HG02970 (cell line): ENCODE data around the gene PYM1.
A peak's percentile ranks its signal among the peaks of the same experiment; 100 is the strongest.
"Not testable (repeated sequence)": the region's sequence is repeated elsewhere in the genome, so short reads cannot be mapped to it uniquely, and the experiment has no call there.

Source experiments
- ATAC-seq: cut with Tn5 transposase; IDR thresholded peaks from one replicate; pipeline ENCODE4 v1.9.1; 2021; ENCODE audit warnings: mild to moderate bottlenecking, moderate library complexity, moderate number of reproducible peaks; ENCODE audit not compliant: unreplicated experiment, low FRiP score

Gene PYM1

DNA sequence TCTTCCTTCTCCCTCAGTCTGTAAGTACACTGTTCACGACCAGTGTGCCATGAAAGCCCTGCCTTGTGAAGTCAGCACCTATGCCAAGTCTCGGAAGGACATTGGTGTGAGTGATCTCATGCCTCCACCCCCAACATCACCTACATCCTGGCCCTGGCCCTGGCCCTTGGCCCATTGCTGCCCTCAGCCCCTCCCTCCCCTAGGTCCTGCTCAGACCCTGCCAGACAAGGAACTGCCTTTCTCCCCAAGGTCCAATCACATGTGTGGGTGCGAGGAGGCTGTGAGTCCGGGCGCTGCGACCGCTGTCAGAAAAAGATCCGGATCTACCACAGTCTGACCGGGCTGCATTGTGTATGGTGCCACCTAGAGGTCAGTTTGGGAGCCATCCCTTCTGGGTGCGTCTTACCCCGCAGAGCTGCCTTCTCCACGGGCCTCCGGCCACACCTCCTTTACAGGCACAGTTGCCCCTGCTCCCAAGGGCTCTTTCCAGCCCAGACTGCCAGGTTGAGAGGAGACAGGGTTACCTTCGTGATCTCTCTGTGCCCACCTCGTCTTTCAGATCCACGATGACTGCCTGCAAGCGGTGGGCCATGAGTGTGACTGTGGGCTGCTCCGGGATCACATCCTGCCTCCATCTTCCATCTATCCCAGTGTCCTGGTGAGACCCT lies 12.5 kb upstream of the PYM1 start:
- no peak for ATAC-seq

DNA sequence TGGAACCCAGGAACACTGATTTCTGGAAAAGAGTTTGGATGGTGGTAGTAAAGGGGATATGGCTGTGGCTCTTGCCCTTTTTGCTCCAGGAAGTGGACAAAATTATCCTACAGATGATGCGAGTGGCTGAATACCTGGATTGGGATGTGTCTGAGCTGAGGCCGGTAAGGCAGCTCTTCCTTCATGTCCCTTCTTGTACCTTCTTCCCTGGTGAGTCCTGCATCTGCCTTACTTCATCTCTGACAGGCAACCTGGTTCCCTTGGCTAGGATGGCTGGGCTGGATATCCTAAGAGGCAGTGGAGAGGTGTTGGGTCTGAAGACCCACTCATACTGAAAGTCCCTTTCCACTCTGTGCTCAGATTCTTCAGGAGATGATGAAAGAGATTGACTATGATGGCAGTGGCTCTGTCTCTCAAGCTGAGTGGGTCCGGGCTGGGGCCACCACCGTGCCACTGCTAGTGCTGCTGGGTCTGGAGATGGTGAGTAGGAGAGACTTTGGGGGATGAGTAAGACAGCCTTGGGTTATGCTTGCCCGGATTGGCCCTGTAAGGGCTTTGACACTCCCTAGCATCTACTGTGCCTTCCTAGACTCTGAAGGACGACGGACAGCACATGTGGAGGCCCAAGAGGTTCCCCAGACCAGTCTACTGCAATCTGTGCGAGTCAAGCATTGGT lies 11.3 kb upstream of the PYM1 start:
- ATAC-seq, result no peak

DNA sequence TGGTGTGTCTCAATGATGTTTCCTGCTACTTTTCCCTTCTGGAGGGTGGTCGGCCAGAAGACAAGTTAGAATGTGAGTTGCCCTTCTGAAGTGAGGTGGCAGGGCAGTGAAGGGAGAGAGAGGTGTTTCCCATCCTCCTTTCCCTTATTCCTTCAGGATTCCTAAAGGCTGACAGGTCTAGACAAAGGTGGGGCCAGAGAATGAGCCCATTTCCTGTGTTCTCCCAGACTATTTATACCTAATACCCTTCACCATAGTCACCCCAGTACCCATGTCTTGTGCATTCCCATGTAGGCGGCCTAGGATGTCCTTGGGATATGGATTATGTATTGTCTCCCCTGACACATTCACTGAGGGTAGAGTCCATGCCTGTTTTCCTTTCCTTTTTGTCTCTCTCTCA lies 10.3 kb upstream of the PYM1 start:
- no peak for ATAC-seq

DNA sequence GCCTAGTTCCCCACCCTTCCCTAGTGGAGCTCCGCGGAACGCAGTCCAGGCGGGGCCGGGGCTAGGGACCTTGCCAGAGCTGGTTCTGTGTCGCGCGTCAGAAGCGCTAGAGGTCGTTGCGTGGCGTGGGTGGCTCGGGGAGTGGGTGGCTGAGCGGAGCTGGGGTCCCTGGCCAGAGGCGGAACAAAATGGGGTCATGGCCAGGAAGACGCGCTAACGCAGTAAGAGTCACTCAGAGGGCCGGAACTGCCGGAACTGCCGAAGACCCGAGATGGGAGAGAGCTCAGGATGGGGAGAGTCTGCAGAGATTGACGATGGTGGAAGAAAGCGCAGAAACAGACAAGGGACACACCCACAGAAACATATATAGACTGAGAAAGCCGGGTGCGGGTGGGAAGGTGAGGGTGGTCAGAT lies 8.1 kb upstream of the PYM1 start:
- ATAC-seq, result no peak

DNA sequence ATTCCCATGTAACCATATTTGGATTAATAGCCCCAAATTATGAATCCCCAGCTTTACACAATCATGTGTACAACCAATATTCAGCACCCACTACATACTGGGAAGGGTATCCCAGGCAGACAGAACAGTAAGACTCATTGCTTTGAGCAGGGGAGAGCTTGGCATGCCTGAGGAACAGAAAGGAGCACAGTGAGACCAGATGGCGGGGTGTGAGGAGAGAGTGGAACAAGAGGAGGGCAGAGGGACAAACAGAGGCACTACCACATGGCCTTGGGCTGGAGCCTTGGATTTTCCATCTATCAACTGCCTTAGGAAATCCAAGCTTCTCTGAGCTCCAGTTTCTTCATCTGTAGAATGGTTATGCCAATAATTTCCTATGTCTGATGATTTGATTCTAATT lies 7.1 kb upstream of the PYM1 start:
- no peak for ATAC-seq

DNA sequence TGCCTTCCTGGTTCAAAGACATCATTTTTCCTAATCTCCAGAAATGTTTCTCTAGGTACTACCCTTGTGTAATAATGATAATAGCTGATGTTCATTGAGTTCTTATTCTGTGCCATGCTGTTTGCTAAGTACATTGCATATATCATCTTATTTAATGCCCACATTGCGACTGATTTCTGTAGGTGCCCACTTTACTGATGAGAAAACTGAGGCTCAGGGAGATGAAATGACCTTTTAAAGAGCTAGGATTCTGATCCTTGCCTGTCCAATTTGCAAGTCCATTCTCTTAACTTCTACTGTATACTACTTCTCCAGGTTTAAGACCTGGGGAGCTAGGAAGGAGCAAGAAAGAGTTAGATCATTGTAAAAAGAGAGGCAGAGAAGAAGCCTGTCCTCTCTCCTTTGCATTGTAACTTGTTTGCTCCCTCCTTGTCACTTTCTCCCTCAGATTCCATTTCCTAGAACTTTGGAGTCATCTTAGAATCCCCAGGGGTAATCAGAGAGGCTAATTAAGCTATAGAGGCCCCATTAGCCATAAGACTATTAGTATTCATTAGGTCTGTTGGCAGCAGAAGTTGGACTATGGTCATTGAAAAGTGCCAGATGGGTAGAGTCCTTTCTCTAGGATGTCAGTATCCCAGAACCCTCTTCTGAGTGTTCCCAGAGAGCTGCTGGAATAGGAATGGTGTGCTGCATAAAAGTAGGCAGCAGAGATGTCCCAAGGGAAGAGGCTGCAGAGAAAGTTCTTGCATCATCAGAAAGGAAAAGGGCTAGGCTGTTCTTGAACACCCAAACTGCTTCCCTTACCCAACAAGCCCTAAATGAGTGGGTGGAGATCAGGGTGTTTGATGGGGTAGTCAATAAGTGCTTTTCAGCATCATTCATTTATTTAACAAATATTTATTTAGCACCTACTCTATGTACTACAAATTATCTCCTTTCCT lies 6.4 kb upstream of the PYM1 start:
- ATAC-seq, result no peak

DNA sequence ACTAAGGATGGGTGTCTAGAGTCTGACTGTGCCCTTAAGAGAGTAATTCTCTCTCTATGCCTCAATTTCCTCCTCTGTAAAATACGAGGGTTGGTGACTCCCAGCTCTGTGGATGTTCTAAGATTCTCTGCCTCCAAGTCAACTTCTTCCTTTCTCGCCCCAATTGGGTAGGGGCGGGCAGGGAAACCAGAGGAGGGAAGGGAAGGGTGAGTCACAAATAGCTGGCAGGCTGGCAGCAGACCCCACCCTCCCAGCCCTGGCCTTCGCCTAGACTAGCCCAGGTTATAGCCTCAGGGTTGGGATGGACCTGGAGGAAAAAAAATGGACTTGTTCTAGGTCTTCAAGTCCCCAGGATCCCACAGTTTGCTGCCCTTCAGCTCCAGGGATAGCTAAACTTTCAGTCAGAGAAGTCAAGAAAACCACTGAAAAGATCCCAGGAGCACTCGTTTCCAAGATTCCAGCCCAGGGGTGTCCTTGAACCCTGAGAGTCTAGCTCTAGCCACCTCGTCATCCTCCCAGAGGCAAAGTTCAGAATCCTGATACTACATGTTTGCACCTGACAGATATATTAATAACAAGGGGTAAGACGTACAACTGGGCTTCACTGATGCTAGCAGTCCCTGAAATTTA lies 5.6 kb upstream of the PYM1 start:
- ATAC-seq, result no peak

DNA sequence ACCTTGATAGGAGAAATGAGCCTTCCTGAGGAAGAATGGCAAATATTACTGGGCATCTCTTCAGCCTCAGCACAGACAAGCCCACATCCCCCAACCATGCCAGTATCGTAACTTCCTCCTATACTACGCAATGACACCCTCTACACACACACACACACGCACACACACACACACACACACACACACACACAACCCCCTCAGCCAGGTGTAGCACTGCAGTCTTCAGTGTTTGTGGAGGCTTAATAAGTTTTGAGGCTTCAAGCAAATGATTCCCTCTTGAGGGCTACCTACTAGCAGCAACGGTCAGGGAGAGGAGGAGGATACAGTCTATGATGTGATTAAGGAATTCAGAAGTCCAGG lies 4.8 kb upstream of the PYM1 start:
- ATAC-seq, result no peak

DNA sequence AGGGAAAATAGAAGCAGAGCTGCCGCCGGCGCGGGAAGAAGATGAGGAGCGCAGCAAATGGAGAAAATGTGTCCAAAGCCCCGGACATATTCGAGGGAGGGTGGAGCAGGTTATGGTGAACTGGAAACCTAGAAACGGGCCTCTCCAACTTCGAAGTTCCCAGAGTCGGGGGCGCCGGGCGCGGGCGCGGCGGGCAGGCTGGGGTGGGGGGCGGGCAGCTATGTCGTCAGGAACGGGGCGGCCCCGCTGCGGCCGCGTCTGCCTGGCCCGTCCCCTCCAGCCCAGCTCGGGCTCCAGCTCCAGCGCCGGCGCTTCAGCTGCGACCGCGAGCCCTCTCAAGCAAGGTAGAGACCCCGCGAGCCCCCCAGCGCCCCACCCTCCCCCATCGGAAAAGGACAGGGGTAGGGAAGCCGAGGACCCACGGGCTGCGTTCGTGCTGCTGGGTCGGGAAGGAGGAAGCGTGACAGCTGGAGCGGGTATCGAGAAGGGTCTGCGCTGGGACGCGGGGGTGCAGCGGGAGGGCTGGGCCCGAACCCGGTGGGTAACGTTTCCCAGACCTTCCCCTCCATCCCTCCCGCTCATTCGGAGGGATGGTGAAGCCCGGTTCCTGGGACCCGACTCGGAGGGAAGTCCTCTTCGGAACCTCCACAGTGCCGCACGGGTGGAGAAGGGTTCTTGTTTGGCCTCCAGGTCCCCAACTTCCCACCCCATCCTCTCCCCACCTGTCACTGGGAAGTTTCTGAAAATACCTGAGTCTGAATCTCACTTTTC lies 4.3 kb upstream of the PYM1 start:
- ATAC-seq, result no peak

DNA sequence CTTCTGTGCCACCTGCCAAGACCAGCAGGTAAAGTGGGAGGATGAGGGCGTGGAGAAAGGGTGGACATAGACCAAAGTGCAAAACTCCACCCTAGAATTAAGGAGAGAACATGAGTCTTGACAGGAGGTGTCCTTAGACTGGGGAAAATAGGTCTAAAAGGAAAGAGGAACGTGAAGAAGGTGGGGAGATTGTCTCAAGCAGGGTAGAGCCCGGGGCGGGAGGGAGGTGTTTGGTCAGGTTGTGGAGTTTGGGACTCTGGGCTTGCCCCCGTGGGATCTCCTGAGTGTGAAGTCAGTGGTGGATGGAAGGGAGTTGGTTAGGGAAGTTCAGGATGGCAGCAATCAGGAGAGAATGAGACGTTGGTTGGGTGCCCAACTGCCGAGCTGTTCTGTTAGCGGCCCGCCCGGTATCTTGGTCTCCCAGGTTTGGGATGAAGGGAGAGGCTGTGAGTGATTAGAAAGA lies 3.7 kb upstream of the PYM1 start:
- no peak for ATAC-seq

DNA sequence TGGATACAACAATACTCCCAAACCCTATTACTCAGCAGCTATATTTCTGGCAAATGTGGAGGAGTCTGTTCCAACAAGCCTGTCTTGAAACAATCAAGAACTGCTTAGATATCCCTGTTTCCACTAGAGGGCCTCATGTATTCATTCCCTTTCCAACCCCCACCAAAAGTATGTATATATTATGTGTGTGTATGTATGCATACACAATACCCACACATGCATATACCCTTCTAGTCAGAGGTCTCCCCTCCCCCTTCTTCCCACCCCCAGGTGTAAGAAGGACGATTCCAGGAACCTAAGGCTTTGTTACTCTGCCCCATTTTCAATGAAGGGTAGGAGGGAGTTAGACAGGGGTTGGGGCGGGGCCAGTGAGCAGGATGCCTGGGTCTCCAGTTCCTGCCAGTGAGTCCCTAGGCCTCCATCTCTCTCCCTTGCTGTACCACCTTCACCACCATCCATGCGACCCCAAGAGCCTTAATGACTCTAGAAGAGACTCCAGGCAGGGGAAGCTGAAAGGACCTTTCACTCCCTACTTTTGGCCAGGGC lies 3.1 kb upstream of the PYM1 start, which contains the start of gene DGKA:
DGKA (plus strand) TSS at position 392 of the 546 bp plus-strand sequence. CDS start 5,342 bp downstream, outside the sequence.
- ATAC-seq, result no peak

DNA sequence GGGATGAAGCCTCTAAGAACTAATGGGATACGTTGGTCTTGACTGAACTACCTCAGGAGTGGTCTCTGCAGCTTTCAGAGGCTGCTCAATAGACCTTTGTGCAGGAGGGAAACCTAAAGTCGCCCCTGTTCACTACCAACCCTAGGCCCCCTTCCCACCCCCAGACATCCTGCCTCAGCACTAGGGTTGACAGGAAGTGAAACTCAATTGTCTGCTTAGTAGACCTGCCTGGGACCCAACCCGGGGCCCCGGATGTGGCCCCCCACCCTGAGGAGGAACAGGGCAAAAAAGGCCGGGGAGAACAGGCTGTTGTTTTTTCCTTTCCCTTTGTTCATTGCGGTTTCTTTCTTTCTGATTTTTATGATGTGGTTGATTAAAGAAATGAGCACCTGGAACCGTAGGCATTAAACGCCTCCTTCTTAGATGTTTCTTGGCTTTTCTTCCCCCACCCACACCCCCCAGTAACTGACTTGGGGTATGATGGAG lies 1.7 kb upstream of the PYM1 start:
- ATAC-seq, result no peak

DNA sequence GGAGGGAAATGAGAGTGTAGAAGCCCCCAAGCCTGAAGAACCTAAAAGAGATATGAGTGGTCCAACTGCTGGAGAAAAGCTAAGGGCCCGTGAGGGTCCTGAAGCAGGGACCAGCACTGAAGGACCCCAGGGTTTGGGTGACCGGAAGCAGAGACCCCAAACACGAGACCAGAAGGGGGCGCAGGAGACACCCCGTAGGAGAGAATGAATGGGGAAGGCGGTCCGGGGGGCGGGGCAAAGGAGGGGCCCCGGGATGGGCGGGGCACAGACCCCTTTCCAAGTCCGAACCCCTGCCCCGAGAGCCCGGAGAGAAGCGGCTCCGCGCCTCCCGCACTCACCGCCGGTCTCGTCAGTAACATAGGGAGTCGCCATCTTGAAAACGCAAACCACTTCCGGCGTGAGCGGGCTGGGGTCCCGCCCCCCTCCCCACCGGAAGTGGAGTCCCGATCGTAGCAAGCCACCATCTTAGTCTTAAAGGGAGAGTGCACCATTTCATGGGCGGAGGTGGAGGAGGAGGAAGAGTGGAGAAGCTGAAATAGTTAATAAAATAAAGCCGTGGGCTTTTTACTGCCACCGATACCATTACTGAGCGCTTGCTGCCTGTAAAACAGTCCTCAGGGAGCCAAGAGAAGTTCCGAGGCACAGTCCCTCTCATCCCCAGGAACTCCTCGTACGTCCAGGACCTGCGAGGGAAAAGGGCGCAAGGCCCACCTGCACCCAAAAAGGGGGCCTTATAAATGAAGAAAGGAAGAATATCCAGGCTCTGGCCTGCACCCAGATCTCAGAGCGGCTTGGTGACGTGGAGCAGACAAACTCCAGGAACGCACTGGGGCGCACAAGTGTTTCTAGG lies 731 bp downstream of the PYM1 start:
- ATAC-seq, result peak; percentile 46

DNA sequence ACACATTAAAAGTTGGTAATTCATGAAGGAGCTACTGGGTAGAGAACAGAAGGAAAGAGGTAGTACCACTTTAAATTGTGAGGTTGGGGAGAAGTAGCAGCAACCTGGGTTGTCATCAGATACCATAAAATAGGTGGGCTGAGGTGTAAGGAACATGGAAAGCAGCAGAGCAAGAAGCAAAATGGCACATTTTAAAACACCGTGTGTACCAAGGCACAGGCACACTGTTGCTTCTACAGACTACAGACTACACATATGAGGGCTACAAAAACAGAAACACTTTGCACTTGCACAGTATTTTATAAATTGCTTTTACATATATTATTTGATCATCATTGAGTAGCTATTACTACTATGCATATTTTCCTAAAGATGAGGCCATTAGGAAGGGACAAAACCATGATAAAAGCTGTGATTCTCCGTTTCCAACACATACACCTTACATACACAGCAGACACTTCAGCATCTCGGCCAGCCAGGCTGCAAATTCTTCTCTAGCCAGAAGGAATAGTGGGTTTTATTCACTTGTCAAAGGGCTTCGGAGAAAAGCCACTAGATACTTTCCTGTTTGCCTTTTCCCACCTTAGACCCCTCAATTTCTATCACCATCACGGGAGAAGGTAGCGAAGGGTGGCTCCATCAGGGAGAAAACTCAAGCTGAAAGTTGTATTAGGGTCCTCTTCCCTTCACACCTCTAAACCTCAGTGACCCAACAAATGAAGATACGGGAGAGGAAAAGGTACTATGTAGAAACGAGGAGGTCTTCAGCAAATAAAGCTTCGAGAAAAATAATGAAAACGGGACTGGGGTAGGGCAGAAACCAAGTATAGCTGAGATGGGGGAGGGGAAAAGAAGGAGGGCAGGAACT lies 1.6 kb downstream of the PYM1 start:
- no peak for ATAC-seq

DNA sequence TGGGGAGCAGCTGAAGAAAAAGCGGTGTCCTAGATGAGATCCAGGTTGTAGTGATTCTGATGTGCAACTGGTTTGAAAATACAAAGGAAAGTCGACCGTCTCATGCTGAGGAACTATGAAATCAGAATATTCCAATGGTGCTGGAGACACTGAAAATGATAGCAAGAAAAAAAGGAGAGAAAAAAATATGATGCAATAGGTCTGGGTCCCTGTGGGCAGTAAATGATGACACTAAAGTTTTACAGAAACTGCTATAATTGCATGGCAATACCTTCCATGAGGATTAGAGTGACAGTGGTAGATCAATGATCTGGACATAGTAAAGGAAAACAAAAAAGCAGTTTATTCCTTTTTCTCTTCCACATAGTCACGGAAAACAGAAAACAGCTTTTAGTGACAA lies 2.3 kb downstream of the PYM1 start:
- no peak for ATAC-seq

DNA sequence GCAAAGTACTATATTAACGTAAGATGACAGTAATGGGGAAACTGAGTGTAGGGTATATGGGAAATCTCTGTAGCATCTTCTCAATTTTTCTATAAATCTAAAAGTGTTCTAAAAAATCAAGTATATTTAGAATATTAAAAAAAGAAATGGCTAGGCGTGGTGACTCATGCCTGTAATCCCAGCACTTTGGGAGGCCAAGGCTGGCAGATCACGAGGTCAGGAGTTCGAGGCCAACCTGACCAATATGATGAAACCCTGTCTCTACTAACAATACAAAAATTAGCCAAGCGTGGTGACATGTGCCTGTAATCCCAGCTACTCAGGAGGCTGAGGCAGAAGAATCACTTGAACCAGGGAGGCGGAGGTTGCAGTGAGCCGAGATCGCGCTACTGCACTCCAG lies 4.0 kb downstream of the PYM1 start:
- ATAC-seq, result not testable (repeated sequence)

DNA sequence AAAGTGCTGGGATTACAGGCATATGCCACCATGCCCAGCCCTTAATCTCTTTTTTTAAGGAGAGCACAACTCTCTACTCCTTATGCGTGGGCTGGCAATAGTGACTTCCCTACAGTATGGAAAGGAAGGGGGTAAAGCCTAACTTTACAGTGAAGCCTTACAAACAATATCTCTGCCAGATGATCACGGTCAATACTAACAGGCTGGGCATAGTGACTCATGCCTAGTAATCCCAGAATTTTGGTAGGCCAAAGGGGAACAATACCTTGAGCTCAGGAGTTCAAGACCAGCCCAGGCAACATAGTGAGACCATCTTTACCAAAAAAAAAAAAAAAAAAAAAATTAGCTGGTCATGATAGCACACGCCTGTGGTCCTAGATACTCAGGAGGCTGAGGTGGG lies 5.6 kb downstream of the PYM1 start:
- ATAC-seq, result no peak

DNA sequence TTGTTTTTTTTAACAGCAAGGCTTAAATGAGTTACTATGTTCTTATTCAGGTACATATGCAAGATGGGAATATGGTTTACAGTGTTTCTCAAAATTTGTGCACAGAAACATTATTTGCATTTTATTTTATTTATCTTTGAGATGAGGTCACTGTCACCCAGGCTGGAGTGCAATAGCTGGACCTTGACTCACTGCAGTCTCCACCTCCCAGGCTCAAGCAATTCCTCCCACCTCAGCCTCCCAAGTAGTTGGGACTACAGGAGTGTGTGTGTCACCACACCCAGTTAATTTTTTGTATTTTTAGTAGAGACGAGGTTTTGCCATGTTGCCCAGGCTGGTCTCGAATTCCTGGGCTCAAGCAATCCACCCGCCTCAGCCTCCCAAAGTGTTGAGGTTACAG lies 8.7 kb downstream of the PYM1 start:
- ATAC-seq, result not testable (repeated sequence)
